Colonic mucosa (tissue), 4 donors: ENCODE measurements around the gene FMNL2. TPM values are rescaled to one million over a fixed set of nuclear protein-coding genes. Genes with fewer than 3 reads are reported as not detected.

Source experiments
- DNase-seq: peaks from one replicate; pipeline ENCODE4 v3.0.0-alpha.2; 2020
- H3K27ac ChIP-seq: fragments of 200-600 bp; one replicate; pipeline ENCODE4 v1.8.0; 2021
- H3K27me3 ChIP-seq: fragments of 200-600 bp; one replicate; pipeline ENCODE4 v1.8.0; 2021
- H3K36me3 ChIP-seq: fragments of 200-600 bp; one replicate; pipeline ENCODE4 v1.8.0; 2021
- H3K4me1 ChIP-seq: fragments of 200-600 bp; one replicate; pipeline ENCODE4 v1.8.0; 2021; ENCODE audit warnings: mild to moderate bottlenecking
- H3K4me3 ChIP-seq: fragments of 200-600 bp; one replicate; pipeline ENCODE4 v1.8.0; 2021
- H3K9ac ChIP-seq, 2 donors: one replicate each; pipeline ENCODE4 v1.7.0; 2013; ENCODE audit warnings: control low read depth in 2 of 2, low read depth in 2 of 2, low read length in 2 of 2
- H3K9me3 ChIP-seq: fragments of 200-600 bp; one replicate; pipeline ENCODE4 v1.8.0; 2021
- CTCF ChIP-seq: fragments of 200-600 bp; IDR thresholded peaks from one replicate; pipeline ENCODE4 v1.8.0; 2022; ENCODE audit warnings: antibody characterized with exemption, mild to moderate bottlenecking
- intact Hi-C: fragments of 100-400 bp; cut with DNase I; formaldehyde crosslinking; loops from one replicate; pipeline ENCODE4 v1.14.1; 2022
- total RNA-seq, 2 donors: library from RNA; stranded (reverse); fragmentation: NEBNext Ultra II Directional in 1 of 2; extraction: Animal tissue kit (Norgen Biotek cat#: 25700) in 1 of 2; gene quantifications; one replicate each; pipeline ENCODE4 v1.2.1, GENCODE V29; 2021
- donor health status: healthy.
- donor health status: DM: no; HTN: no; CAD: no.
- donor health status: DM: no; HTN: no; CAD: no.

FMNL2 gene
- total RNA-seq, 2 donors from 2014 or later, result 10.6 to 17.5 TPM

DNA sequence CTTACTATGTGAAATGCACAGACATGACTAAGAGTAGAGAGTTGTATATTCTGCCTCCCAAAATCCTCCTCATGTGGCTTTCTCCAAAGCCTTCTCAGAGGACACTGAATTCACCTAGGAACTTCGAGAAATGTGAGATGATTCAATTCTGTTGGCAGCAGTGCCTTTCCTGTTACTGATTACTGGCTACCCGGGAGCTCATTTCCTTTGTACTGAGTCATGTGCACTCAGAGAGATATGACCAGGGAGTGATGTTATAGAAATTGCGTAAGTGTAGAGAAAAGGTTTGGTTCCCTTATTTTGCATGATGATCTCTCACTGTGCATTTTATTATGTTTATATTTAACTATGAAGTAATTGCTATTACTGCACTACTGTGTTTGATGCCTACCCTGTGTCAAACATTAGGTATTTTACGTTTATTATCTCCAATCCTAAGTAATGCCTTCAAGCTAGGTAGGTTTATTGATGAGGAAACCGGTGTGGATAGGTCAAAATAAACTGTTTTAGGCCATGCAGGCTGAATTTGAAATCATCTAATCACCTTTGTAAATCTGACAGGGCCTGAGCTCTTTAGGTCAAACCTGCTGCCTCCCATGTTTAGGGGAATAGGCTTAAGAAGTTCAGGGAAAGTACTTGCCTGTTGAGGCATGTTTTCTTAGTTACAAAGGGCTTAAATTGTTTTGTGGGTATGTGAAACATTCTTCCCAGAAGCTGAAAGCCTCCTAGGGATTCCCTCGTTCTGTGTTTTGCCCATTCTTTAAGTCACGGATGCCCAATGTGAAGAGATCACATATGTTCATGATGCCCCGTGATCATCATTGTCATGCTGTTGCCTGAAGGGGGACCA lies 86.8 kb downstream of the FMNL2 start:
- no peak overlapping the region for H3K9ac ChIP-seq

DNA sequence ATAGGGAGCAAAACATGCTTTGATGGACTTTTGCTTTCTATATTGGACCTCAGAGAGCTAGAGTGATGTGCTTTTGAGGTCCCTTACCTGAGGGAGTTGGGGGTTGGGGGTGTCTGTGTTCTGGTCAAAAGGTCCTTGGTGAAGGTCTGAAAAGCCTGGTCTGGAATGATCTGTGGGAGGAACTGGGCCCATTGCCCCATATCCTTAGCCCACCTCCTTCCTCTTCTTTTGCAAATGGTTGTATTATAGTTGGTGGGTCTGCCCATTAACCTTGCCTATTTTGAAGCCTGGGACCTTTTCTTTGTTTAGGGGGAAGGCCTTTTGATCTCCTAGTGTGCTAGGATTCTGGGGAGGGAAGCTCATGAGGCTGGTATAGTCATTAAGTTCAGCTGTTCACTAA lies 88.7 kb downstream of the FMNL2 start:
- intact Hi-C loops, result no loop called here
- no peak for TF ChIP-seq CTCF
- no peaks in the 10 kb centered on the region for H3K27me3 ChIP-seq
- no peak overlapping the region for H3K9ac ChIP-seq
- no peaks in the 10 kb centered on the region for H3K36me3 ChIP-seq
- H3K4me3 ChIP-seq, result no peak overlapping the region
- no peak overlapping the region for H3K27ac ChIP-seq
- no peak for DNase-seq
- H3K9me3 ChIP-seq, result no peaks in the 10 kb centered on the region
- H3K4me1 ChIP-seq, result no peaks in the 10 kb centered on the region

More for the DNA sequence above, 86.8 kb downstream of the FMNL2 start:
- Histone ChIP-seq H3K27me3 (no peaks in the 10 kb centered on the region), H3K36me3 (no peaks in the 10 kb centered on the region), H3K4me1 (no peaks in the 10 kb centered on the region), H3K27ac (peak overlapping the region; percentile 65), H3K4me3 (no peak overlapping the region), H3K9me3 (no peaks in the 10 kb centered on the region)
- TF ChIP-seq CTCF, result no peak
- intact Hi-C loops, result no loop called here
- peak; percentile 72 for DNase-seq

- H3K9ac ChIP-seq, result no peak overlapping the region
- no peaks in the 10 kb centered on the region for H3K4me1 ChIP-seq
- no peak for TF ChIP-seq CTCF
- H3K36me3 ChIP-seq, result no peaks in the 10 kb centered on the region
- H3K27ac ChIP-seq, result no peak overlapping the region
- H3K9me3 ChIP-seq, result no peaks in the 10 kb centered on the region
- no peak overlapping the region for H3K4me3 ChIP-seq
- DNase-seq, result no peak
- no peaks in the 10 kb centered on the region for H3K27me3 ChIP-seq
- intact Hi-C loops, result no loop called here
These were observed 91.1 kb downstream of the FMNL2 start for GRCh38 chr2:152425765-152426727.

DNA sequence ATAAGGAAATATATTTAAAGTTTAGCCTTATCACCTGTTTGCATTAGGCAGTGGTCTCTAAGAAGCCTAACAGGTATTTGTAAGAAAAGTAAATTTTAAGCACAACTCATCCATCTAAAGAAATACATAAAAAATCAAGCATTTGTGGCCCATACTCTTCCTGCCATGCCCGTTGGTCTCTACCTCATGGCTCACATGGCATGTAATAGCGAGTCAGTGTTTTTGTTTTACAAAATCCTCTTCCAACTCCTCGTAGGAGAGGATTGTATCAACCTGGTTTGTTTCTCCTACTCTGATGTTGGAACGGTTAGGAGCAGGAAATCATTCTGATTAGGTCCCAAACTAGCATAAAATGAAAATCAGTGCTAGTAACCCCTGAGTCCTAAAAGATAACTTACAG lies 91.8 kb downstream of the FMNL2 start:
- H3K9me3 ChIP-seq, result no peaks in the 10 kb centered on the region
- H3K27me3 ChIP-seq, result no peaks in the 10 kb centered on the region
- H3K9ac ChIP-seq, result no peak overlapping the region
- no peak overlapping the region for H3K4me3 ChIP-seq
- intact Hi-C loops, result no loop called here
- no peaks in the 10 kb centered on the region for H3K4me1 ChIP-seq
- DNase-seq, result no peak
- H3K27ac ChIP-seq, result no peak overlapping the region
- no peaks in the 10 kb centered on the region for H3K36me3 ChIP-seq
- no peak for TF ChIP-seq CTCF

DNA sequence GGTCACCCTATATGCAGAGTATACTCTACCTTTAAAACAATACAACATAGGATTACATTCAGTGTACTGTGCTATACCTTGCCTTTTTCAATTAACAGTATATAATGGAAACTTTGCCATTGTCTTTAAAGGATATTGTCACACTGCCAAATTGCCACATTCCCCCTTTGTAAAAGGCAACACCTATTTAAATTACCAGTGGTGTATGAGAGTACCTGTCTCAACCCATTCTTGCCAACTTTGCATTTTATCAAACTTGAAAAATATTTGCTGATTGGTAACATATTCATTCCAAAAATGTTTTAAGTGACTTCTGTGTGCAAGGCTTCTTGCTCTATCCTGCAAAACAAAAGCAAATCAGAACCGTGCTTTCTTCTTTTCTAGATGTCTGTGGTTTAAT lies 92.9 kb downstream of the FMNL2 start:
- intact Hi-C loops, result no loop called here

More for the DNA sequence above, 92.9 kb downstream of the FMNL2 start:
- Histone ChIP-seq H3K4me1 (no peaks in the 10 kb centered on the region), H3K27ac (no peak overlapping the region), H3K9me3 (no peaks in the 10 kb centered on the region), H3K27me3 (no peaks in the 10 kb centered on the region), H3K9ac (no peak overlapping the region), H3K4me3 (no peak overlapping the region), H3K36me3 (no peaks in the 10 kb centered on the region)
- no peak for DNase-seq
- TF ChIP-seq CTCF, result no peak
